GM21576 (cell line): ENCODE results near the gene SHISA9.

Source experiments
- ATAC-seq: cut with Tn5 transposase; IDR thresholded peaks from one replicate; pipeline ENCODE4 v1.9.1; 2021; ENCODE audit warnings: mild to moderate bottlenecking, moderate library complexity; ENCODE audit not compliant: unreplicated experiment

SHISA9 gene

GRCh38 chr16:13244770-13245169 lies 343.4 kb downstream of the SHISA9 start:
- no peak for ATAC-seq

- ATAC-seq, result no peak
These were observed 344.4 kb downstream of the SHISA9 start for GRCh38 chr16:13245713-13246377.

DNA sequence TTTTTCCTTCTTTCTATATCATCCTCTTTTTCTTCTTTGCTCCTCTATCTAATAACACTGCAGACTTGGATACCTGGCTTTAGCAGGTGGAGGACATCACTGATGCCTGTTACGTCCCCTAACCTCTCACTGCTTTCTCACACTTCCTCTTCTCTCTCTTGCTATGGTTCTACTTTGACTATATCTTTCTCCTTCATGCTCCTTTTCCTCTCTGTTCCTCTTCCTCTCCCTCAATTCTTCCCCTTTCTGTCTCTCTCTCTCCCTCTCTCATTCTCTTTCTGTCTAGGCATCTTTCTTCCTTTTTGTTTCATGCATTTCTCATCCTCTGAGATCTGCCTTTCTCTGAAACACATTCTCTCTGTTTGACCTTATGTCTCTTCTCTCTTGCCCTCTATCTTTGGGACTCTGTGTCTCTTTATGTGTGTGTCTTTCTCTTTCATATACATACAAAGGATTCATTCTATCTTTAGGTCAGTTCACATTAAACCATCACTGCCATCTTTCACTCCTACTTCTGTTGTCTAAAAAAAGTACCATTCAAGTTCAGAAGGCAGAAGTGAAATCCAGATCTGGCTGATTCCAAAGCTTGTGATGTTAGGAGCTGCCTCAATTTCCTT lies 353.7 kb downstream of the SHISA9 start:
- ATAC-seq, result no peak

GRCh38 chr16:13262270-13263090 lies 361.1 kb downstream of the SHISA9 start:
- no peak for ATAC-seq

GRCh38 chr16:13264749-13265552 lies 363.6 kb downstream of the SHISA9 start:
- ATAC-seq, result no peak

DNA sequence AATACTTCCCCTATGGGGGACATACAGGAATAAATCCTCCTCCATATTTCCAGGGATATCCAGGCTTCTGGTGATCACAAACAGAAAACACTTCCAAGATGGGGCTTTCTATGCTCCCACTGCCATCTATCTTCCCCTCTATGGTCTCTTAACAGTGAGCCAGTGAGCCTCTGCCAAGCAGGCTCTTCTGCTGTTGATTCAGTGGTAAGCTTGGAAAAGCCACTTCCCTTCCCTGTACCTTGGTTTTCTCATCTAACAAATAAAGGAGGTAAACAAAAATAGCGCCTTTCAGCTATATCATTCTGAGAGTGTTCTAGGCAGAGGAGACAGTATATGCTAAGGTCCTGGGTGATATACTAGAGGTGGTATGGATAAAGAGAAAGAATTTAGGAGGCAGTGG lies 368.0 kb downstream of the SHISA9 start:
- ATAC-seq, result no peak

DNA sequence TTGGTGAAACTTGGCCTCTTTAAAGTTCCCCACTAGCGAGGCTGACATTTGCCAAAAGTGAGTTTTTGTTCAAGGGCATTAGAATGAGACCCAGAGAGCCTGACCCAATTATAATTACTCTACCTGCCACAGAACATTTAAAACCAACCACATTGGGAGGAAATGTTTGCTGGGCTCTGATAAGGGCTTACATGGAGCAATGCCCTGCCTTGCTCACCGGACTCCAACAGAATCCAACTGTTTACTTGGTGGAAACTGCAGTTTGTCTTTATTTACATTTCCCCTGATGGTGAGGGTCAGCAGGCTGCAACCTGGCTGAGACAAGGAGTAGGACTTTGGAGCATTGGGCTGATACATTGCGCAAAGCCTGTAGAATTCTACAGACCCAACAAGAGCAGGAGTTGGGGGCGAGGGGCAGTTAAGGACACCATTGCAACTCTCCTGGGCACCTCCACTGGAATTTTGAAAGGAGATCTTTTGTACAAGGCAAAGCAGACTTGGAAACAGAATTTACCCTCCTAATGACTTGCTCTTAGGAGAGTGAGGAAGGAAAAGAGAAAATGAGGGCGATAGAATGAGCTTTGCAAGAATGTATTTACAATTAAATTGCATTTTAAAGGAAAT lies 368.6 kb downstream of the SHISA9 start:
- no peak for ATAC-seq

DNA sequence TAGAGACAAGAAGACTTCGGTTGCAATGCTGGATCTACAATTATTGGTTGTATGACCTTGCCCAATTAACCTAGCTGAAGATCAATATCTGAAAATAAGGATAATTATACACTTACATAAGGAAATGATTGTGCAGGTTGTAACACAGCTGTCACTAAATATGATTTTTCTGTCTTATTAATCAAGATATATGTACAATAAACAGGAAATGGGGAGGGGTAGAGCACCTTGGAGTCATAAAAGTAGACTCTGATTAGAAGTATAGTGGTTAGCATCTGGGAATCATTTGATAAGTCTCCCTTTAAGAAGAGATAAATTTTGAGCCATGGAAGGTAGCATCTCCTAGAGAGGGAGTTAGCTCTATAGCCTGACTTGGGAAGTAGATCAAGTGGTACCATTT lies 369.2 kb downstream of the SHISA9 start:
- no peak for ATAC-seq

GRCh38 chr16:13289515-13289914 lies 388.1 kb downstream of the SHISA9 start:
- ATAC-seq, result no peak
